Measurements from ENCODE around the gene ARL4C.
A peak's percentile ranks its signal among the peaks of the same experiment; 100 is the strongest.

The ARL4C gene

GRCh38 chr2:234497594-234498235 lies 834 bp upstream of the ARL4C start:
- no peak for DNase-seq

- DNase-seq: peak; percentile 43 to 82 (median 80)
Measured at GRCh38 chr2:234496055-234496834, 636 bp downstream of the ARL4C start.

- peak in 2 of 3 experiments; percentile 63 to 77 for DNase-seq
Measured at GRCh38 chr2:234495251-234496054, 1.4 kb downstream of the ARL4C start.

GRCh38 chr2:234494361-234495250 lies 2.3 kb downstream of the ARL4C start:
- peak; percentile 36 to 83 (median 56) for DNase-seq

GRCh38 chr2:234493796-234494195 lies 3.1 kb downstream of the ARL4C start:
- peak in 1 of 3 experiments; percentile 57 for DNase-seq

- DNase-seq: peak in 1 of 3 experiments; percentile 36
Measured at GRCh38 chr2:234492717-234493485, 4.0 kb downstream of the ARL4C start.

- no peak for DNase-seq
Measured at GRCh38 chr2:234491897-234492296, 5.0 kb downstream of the ARL4C start.

- no peak for DNase-seq
Measured at GRCh38 chr2:234491281-234491680, 5.6 kb downstream of the ARL4C start.

- DNase-seq: no peak
Measured at GRCh38 chr2:234490271-234491091, 6.4 kb downstream of the ARL4C start.

- no peak for DNase-seq
Measured at GRCh38 chr2:234488913-234489451, 7.9 kb downstream of the ARL4C start.

- DNase-seq: no peak
Measured at GRCh38 chr2:234488486-234488885, 8.4 kb downstream of the ARL4C start.

GRCh38 chr2:234487356-234487755 lies 9.5 kb downstream of the ARL4C start:
- DNase-seq: no peak

GRCh38 chr2:234483568-234484251 lies 13.2 kb downstream of the ARL4C start:
- peak in 1 of 3 experiments; percentile 7 for DNase-seq

- DNase-seq: no peak
Measured at GRCh38 chr2:234481301-234481700, 15.6 kb downstream of the ARL4C start.

GRCh38 chr2:234480337-234480736 lies 16.5 kb downstream of the ARL4C start:
- no peak for DNase-seq

GRCh38 chr2:234479465-234479864 lies 17.4 kb downstream of the ARL4C start:
- no peak for DNase-seq

GRCh38 chr2:234478121-234478858 lies 18.6 kb downstream of the ARL4C start:
- DNase-seq: no peak

- no peak for DNase-seq
Measured at GRCh38 chr2:234476766-234477165, 20.1 kb downstream of the ARL4C start.

GRCh38 chr2:234474654-234475053 lies 22.2 kb downstream of the ARL4C start:
- DNase-seq: no peak

All from NCI-H1417 (cell line).